ENCODE data around the gene ANXA7.

ANXA7 gene

DNA sequence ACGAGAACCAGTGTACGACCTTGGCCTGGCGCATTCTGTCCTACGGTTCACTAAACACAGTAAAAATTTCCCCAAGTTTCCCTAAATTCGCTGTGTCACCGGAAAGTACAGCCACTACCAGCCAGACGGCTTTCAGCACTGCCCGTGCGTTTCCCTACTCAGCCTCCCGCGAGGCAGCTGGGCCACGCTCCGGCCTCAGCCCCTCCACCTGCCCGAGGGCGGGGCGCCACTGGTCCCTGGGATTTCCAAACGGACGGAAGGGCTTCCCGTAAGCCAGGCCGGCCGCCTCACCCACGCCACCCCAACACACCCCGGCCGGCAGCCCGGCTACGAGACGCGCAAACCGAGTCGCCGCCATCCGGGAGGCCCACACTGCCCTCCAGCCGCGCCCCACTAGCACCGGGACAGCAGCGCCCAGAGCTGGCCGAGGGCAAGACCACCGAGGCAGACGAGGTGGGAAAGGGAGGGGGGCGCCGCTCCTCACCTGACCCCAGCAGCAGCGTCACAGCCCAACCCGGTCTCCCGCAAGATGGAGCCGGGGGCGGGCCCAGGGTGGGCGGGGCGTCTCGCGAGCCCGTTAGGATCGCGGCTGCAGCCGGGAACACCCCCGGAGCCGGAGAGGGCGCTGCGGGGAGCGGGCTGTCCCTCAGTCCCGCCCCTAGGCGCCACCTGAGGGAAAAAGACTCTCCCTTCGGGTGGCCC, at the start of gene ANXA7:
ANXA7 (minus strand) TSS at position 531 of the 702 bp plus-strand sequence. CDS start 13,202 bp downstream, outside the sequence.
- TF ChIP-seq, protein P1, sequence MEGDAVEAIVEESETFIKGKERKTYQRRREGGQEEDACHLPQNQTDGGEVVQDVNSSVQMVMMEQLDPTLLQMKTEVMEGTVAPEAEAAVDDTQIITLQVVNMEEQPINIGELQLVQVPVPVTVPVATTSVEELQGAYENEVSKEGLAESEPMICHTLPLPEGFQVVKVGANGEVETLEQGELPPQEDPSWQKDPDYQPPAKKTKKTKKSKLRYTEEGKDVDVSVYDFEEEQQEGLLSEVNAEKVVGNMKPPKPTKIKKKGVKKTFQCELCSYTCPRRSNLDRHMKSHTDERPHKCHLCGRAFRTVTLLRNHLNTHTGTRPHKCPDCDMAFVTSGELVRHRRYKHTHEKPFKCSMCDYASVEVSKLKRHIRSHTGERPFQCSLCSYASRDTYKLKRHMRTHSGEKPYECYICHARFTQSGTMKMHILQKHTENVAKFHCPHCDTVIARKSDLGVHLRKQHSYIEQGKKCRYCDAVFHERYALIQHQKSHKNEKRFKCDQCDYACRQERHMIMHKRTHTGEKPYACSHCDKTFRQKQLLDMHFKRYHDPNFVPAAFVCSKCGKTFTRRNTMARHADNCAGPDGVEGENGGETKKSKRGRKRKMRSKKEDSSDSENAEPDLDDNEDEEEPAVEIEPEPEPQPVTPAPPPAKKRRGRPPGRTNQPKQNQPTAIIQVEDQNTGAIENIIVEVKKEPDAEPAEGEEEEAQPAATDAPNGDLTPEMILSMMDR (IDR thresholded peaks at IDR 0.05; ENCODE audit: low read depth, low read length) = peak; percentile 24
- peak; percentile 53 for DNase-seq (ENCODE audit: extremely low read depth, low read depth)

DNA sequence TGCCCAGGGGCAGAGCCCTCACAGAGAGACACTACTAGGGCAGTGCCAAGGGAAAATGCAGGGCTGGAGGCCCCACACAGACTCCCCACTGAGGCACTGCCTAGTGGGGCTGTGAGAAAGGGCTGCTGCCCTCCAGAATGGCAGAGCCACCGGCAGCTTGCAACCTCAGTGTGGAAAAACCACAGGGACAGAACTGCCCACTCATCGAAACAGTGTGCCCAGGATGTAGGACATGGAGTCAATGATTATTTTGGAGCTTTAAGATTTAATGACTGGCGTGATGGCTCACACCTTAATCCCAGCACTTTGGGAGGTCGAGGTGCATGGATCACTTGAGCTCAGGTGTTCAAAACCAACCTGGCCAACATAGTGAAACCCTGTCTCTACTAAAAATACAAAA, 47.0 kb upstream of the ANXA7 start:
- TF ChIP-seq, protein P1 (IDR thresholded peaks at IDR 0.05; ENCODE audit: low read depth, low read length) = no peak
- no peak for DNase-seq (ENCODE audit: extremely low read depth, low read depth)

DNA sequence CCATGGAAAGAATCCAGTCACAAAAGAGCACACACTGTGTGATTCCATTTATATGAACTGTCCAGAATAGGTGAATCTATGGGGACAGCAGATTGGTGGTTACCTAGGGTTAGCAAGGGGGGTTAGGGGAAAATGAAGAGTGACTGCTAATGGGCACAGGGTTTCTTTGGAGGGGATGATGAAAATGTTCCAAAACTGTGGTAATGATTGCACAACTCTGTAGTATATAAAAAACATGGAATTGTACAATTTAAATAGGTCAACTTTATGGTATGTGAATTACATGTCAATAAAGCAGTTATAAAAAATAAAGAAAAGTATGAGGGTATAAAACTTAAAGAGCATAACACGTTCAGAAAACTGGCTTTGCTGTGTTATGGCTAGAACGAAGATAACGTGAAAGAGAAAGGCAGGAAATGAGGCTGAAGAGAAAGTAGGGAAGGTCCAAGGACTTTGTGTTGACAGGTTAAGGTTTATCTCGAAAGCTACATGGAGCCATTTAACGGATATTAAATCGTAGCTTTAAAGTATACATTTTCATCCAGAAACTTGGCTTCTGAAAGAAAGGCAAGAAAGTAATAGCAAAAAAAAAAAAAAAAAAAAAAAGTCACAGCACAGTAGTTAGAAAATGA, 45.9 kb upstream of the ANXA7 start:
- TF ChIP-seq, protein P1 (IDR thresholded peaks at IDR 0.05; ENCODE audit: low read depth, low read length) = no peak
- no peak for DNase-seq (ENCODE audit: extremely low read depth, low read depth)

DNA sequence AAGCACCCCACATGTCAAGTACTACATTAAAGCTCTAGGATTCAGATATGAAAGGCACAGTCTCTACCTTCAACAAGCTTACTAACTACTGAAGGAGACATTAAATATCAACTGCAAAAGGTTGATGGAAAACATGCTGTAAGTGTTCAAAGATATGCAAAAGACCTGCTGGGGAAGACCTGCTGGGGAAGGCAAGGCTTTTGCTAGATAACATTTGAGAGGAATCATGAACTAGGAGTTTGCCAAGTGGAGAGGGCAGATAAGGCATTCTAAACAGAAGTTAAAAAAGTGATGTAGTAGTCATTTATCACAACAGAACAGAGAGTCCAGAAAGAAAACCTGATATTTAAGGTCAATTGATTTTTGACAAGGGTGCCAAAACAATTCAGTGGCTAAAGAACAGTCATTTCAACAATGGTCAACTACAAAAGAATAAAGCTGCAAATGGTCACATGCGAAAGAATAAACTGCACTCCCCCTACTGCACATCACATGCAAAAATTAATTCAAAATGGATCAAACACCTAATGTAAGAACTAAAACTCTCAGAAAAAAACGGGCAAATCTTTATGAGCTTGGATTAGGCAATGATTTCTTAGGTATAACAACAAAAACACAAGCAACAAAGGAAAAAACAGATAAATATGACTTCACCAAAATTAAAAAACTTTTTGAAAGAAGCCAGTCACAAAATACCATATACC, 42.5 kb upstream of the ANXA7 start:
- DNase-seq (ENCODE audit: extremely low read depth, low read depth) = no peak
- TF ChIP-seq, protein P1 (IDR thresholded peaks at IDR 0.05; ENCODE audit: low read depth, low read length) = no peak

DNA sequence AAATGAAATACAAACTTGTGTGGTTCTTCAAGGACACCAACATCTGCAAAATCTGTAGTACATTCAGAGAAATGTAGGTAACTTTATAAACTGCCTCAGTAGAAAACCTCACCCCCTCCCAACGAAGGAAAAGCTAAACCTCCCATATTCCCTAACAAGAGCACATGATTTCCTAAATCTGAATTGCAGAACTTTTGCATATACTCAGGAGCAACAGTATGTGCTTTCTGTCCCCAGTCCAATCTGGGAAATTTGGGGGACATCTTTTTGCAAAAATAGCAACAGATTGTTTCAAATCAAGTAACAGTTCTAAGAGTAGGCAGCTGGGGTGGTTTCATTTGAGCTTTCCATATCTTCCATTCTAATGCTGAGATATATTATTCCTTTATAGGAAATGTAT, 35.3 kb upstream of the ANXA7 start:
- DNase-seq (ENCODE audit: extremely low read depth, low read depth) = no peak
- TF ChIP-seq, protein P1 (IDR thresholded peaks at IDR 0.05; ENCODE audit: low read depth, low read length) = no peak

DNA sequence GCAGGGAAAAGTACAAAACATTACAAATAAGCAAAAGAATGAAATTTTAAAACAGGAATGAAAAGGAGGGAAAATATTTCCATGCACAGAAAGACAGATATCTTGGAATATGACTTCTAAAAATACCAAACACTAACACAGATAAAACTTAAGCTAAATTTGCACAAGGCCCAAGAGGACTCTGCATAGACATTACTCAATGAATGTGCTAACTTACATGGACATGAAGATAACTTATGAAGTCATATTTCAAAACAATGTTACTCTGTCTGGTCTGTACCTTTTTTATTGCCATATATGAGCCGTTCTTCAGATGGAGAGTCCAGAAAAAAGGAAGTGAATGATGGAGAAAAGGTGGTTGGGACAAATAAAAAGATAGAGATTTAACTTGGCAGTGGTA, 34.5 kb upstream of the ANXA7 start:
- TF ChIP-seq, protein P1 (IDR thresholded peaks at IDR 0.05; ENCODE audit: low read depth, low read length) = no peak
- no peak for DNase-seq (ENCODE audit: extremely low read depth, low read depth)

DNA sequence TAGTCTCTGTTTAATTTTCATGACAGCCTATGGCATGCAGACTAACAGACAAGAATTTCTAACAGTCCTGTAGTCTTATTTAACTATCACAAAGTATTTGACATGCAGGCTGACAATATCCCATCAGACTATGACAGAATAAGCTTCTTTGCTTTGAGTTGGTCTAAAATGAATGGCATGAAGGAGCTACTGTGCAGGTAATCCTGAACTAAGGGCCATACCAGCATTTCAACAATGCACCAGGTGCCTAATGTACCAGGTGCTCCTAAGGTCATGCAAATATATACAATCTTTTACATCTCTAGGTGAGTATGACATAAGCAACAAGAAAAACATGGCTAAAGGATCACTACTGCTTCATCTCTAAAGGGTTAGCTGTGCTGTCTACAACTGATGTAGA, 33.1 kb upstream of the ANXA7 start:
- no peak for DNase-seq (ENCODE audit: extremely low read depth, low read depth)
- TF ChIP-seq, protein P1 (IDR thresholded peaks at IDR 0.05; ENCODE audit: low read depth, low read length) = no peak

Data from AG09319 (cell line).